Keratinocyte (primary cell): ENCODE results near the gene PLEKHH1. TPM values are rescaled to one million over a fixed set of nuclear protein-coding genes. Genes with fewer than 3 reads are reported as not detected.

ENCODE experiments used
- DNase-seq: peaks from one replicate; pipeline ENCODE4 v3.0.0-alpha.2; 2011; ENCODE audit warnings: low read depth, missing footprints, low spot score
- FAIRE-seq: peaks from 2 replicates; lab custom pipeline; 2011; peaks lifted over from hg19 to GRCh38; lab: Jason Lieb, UNC
- H2AFZ ChIP-seq: 2 replicates; pipeline ENCODE4 v1.6.0; 2012; ENCODE audit warnings: low read length, control low read depth, inconsistent platforms; ENCODE audit not compliant: control insufficient read depth
- H3K27ac ChIP-seq: 2 replicates; pipeline ENCODE4 v1.5.1; 2011; ENCODE audit warnings: low read length; ENCODE audit not compliant: control insufficient read depth, insufficient read depth
- H3K27me3 ChIP-seq: 3 replicates; pipeline ENCODE4 v1.6.0; 2011; ENCODE audit warnings: low read length; ENCODE audit not compliant: control insufficient read depth, insufficient read depth; ENCODE audit errors: extremely low read depth
- H3K36me3 ChIP-seq, 2 experiments: 2 replicates in 1 of 2; 3 replicates in 1 of 2; pipeline ENCODE4 v1.5.1; 2011; ENCODE audit warnings: low read length in 2 of 2, mild to moderate bottlenecking in 1 of 2; ENCODE audit not compliant: control insufficient read depth in 2 of 2, insufficient read depth in 2 of 2; ENCODE audit errors: extremely low read depth in 1 of 2
- H3K4me1 ChIP-seq: 3 replicates; pipeline ENCODE4 v1.5.1; 2011; ENCODE audit warnings: low read length; ENCODE audit not compliant: control insufficient read depth, insufficient read depth; ENCODE audit errors: extremely low read depth
- H3K4me2 ChIP-seq: 3 replicates; pipeline ENCODE4 v1.6.0; 2011; ENCODE audit warnings: low read depth, low read length; ENCODE audit not compliant: control insufficient read depth, insufficient read depth; ENCODE audit errors: extremely low read depth
- H3K4me3 ChIP-seq, 3 experiments: fragments of 200-600 bp in 1 of 3; sonication (generic) in 1 of 3; 2 replicates in 2 of 3; 3 replicates in 1 of 3; pipeline ENCODE4 v1.5.1; 2011 to 2016; ENCODE audit warnings: low read length in 3 of 3, mild to moderate bottlenecking in 3 of 3, control low read depth in 2 of 3, inconsistent platforms in 1 of 3, low read depth in 1 of 3, mixed read lengths in 1 of 3, mixed run types in 1 of 3, moderate library complexity in 1 of 3; ENCODE audit not compliant: control insufficient read depth in 2 of 3, insufficient read depth in 2 of 3; ENCODE audit errors: extremely low read depth in 1 of 3
- H3K79me2 ChIP-seq: 2 replicates; pipeline ENCODE4 v1.6.0; 2012; ENCODE audit warnings: low read length; ENCODE audit not compliant: control insufficient read depth, insufficient read depth
- H3K9ac ChIP-seq: 3 replicates; pipeline ENCODE4 v1.6.0; 2011; ENCODE audit warnings: low read length; ENCODE audit not compliant: control insufficient read depth, insufficient read depth; ENCODE audit errors: extremely low read depth
- H3K9me1 ChIP-seq: 3 replicates; pipeline ENCODE4 v1.6.0; 2011; ENCODE audit warnings: low read length; ENCODE audit not compliant: control insufficient read depth, insufficient read depth; ENCODE audit errors: extremely low read depth
- H3K9me3 ChIP-seq: 2 replicates; pipeline ENCODE4 v1.5.1; 2012; ENCODE audit warnings: low read depth, low read length; ENCODE audit not compliant: control insufficient read depth
- H4K20me1 ChIP-seq: 3 replicates; pipeline ENCODE4 v1.6.0; 2011; ENCODE audit warnings: low read length; ENCODE audit not compliant: control insufficient read depth, insufficient read depth; ENCODE audit errors: extremely low read depth
- EZH2 ChIP-seq: IDR thresholded peaks from one replicate; pipeline ENCODE4 v1.6.1; 2012; ENCODE audit warnings: inconsistent platforms, mild to moderate bottlenecking, low read length, moderate library complexity
- dilution Hi-C: fragments of 300-500 bp; cut with MboI; formaldehyde crosslinking; loops from one replicate; pipeline ENCODE4 v1.7.0; 2020; ENCODE audit warnings: low sequenced_read_pairs; ENCODE audit not compliant: extremely low pct_ligation_motif_present
- polyA minus RNA-seq, 3 experiments: library from RNA; depleted of rRNA, polyadenylated mRNA; stranded (reverse); fragments of >200 nt; gene quantifications; 1 replicate in 1 of 3; 2 replicates in 1 of 3; 3 replicates in 1 of 3; pipeline ENCODE4 v1.2.3, GENCODE V29; 2011
- polyA plus RNA-seq, 5 experiments: library from polyadenylated mRNA; depleted of rRNA in 3 of 5; stranded (reverse) in 3 of 5; stranded (forward) in 1 of 5; unstranded in 1 of 5; fragments of >200 nt; gene quantifications; 1 replicate in 1 of 5; 2 replicates in 3 of 5; 3 replicates in 1 of 5; pipeline versions ENCODE4 v1.2.1 to v1.2.3, GENCODE V29; 2011 to 2012; ENCODE audit warnings: missing spikeins in 2 of 5, low read depth in 1 of 5, low replicate concordance in 1 of 5
- TF ChIP-seq, protein P1 (sequence below), 3 experiments: IDR thresholded peaks in 1 of 3; conservative IDR thresholded peaks in 1 of 3; optimal IDR thresholded peaks in 1 of 3; 2 replicates in 2 of 3; 3 replicates in 1 of 3; pipeline versions ENCODE3 to v1.5.1; 2011; ENCODE audit warnings: low read length in 3 of 3, mild to moderate bottlenecking in 3 of 3, moderate library complexity in 2 of 3, control low read depth in 1 of 3, inconsistent platforms in 1 of 3; ENCODE audit not compliant: insufficient read depth in 2 of 3; ENCODE audit errors: extremely low read depth in 1 of 3

Gene PLEKHH1
- polyA plus RNA-seq (2.6 to 4.4 TPM (median 2.9 TPM) in 3 replicates), polyA minus RNA-seq (2.7 to 7.4 TPM (median 4.1 TPM) in 3 replicates)
- polyA plus RNA-seq (2011; ENCODE audit: low read depth) = 3.1 TPM
- polyA plus RNA-seq (2011; cell fraction: cytosol; rRNA removed) = 0.75 and 1.4 TPM in 2 replicates
- 13.4 and 16.7 TPM in 2 replicates for polyA plus RNA-seq (2011; cell fraction: nucleus; rRNA removed)
- polyA plus RNA-seq (2012; ENCODE audit: low replicate concordance) = 1.6 and 5.2 TPM in 2 replicates
- not detected for polyA minus RNA-seq (2011; cell fraction: cytosol; rRNA and poly(A)+ RNA removed)
- 6.0 and 6.5 TPM in 2 replicates for polyA minus RNA-seq (2011; cell fraction: nucleus; rRNA and poly(A)+ RNA removed)

DNA sequence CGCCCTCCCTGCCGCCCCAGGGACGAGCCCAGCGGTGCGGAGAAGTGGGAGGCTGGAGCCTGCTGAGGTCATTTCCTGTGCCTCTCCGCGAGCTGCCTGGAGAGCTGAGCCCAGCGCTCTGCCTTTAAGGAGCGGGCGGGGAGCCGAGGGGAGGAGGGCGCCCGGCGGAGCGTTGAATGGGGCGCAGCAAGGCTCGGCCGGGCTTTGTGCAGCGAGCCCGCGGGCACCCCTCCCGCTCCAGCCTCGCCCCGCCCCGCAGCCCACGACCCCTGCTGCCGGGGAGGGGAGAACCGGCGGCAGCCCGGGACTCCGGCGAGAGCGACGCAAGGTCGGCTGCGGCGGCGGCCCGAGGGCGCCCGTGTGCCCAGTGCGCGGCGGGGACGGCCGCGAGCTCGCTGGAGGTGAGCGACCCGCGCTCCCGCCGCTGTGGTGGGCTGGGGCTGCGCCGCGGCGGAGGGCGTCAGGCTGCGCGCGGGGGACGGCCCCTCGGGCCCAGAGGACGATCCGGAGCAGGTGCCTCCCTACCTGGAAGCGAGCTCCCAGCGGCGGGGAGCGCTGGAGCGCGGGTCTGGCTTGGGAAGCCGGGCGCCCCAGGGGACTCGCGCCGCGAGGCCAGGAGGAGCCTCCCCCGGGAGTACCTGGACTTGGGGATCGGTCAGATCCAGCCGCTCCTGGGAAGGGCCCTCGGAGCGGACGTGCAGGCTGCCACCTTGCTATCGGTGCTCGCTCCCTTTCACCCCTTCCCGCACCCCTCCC, at the start of gene PLEKHH1:
TSS of gene PLEKHH1 (plus strand) at position 293 of the 756 bp plus-strand sequence. CDS start 8,578 bp downstream, outside the sequence.
- no peaks in the 10 kb centered on the region for H4K20me1 ChIP-seq
- no peak for DNase-seq
- peak within 1 kb of the TSS; percentile 59 for H3K9ac ChIP-seq
- no peak for FAIRE-seq
- H3K9me1 ChIP-seq = no peaks in the 10 kb centered on the region
- H2AFZ ChIP-seq = peak within 1 kb of the TSS; percentile 41
- peak within 1 kb of the TSS; percentile 43 to 66 (median 62) for H3K4me3 ChIP-seq
- H3K4me1 ChIP-seq = peaks cover 4% of the 10 kb centered on the region
- H3K36me3 ChIP-seq = peaks cover 0 to 5% of the 10 kb centered on the region in 2 experiments
- no peaks in the 10 kb centered on the region for H3K79me2 ChIP-seq
- dilution Hi-C loops = no loop called here
- H3K9me3 ChIP-seq = no peaks in the 10 kb centered on the region
- H3K27me3 ChIP-seq = no peaks in the 10 kb centered on the region
- TF ChIP-seq EZH2 = no peak
- TF ChIP-seq, protein P1, sequence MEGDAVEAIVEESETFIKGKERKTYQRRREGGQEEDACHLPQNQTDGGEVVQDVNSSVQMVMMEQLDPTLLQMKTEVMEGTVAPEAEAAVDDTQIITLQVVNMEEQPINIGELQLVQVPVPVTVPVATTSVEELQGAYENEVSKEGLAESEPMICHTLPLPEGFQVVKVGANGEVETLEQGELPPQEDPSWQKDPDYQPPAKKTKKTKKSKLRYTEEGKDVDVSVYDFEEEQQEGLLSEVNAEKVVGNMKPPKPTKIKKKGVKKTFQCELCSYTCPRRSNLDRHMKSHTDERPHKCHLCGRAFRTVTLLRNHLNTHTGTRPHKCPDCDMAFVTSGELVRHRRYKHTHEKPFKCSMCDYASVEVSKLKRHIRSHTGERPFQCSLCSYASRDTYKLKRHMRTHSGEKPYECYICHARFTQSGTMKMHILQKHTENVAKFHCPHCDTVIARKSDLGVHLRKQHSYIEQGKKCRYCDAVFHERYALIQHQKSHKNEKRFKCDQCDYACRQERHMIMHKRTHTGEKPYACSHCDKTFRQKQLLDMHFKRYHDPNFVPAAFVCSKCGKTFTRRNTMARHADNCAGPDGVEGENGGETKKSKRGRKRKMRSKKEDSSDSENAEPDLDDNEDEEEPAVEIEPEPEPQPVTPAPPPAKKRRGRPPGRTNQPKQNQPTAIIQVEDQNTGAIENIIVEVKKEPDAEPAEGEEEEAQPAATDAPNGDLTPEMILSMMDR (optimal IDR thresholded peaks at IDR 0.05 in 1 of 3, IDR thresholded peaks at IDR 0.05 in 1 of 3, conservative IDR thresholded peaks at IDR 0.05 in 1 of 3; ENCODE audit: extremely low read depth in 1 of 3, insufficient read depth in 2 of 3, low read length in 3 of 3) = peak in 1 of 3 experiments; percentile 8
- H3K27ac ChIP-seq = no peak within 1 kb of the TSS
- H3K4me2 ChIP-seq = peak within 1 kb of the TSS; percentile 83

GRCh38 chr14:67483579-67484285, 49.4 kb upstream of the PLEKHH1 start:
- H3K36me3 ChIP-seq = no peaks in the 10 kb centered on the region
- H3K4me2 ChIP-seq = no peak overlapping the region
- FAIRE-seq (no peak), DNase-seq (no peak)
- no peaks in the 10 kb centered on the region for H3K9me1 ChIP-seq
- no peaks in the 10 kb centered on the region for H4K20me1 ChIP-seq
- H2AFZ ChIP-seq = no peak overlapping the region
- no peak overlapping the region for H3K4me3 ChIP-seq
- H3K4me1 ChIP-seq = peaks cover 5% of the 10 kb centered on the region
- no peak overlapping the region for H3K27ac ChIP-seq
- H3K9ac ChIP-seq = no peak overlapping the region
- H3K27me3 ChIP-seq = no peaks in the 10 kb centered on the region
- dilution Hi-C loops = no loop called here
- H3K79me2 ChIP-seq = no peaks in the 10 kb centered on the region
- TF ChIP-seq EZH2 = no peak
- TF ChIP-seq, protein P1 (optimal IDR thresholded peaks at IDR 0.05 in 1 of 3, IDR thresholded peaks at IDR 0.05 in 1 of 3, conservative IDR thresholded peaks at IDR 0.05 in 1 of 3; ENCODE audit: extremely low read depth in 1 of 3, insufficient read depth in 2 of 3, low read length in 3 of 3) = no peak
- H3K9me3 ChIP-seq = no peaks in the 10 kb centered on the region
